HCT116 (cell line): Measurements from ENCODE around the gene TMEM154. TPM values are rescaled to one million over a fixed set of nuclear protein-coding genes. Genes with fewer than 3 reads are reported as not detected.

Source experiments
- ATAC-seq: fragments of 200-7000 bp; cut with Tn5 transposase; 2 replicates; pipeline ENCODE4 v1.9.1; 2020; ENCODE audit warnings: mild to moderate bottlenecking, moderate library complexity
- BruUV-seq: library from RNA; stranded (reverse); fragments of 400-500 nt; replicated peaks from 2 replicates; lab custom pipeline; 2021; lab: Mats Ljungman, UMichigan
- CTCF ChIA-PET: fragments of 300-600 bp; sonication (Branson Sonifier 250); formaldehyde crosslinking; loops from one replicate; lab custom pipeline; 2021; ENCODE audit warnings: antibody characterized with exemption; lab: Charles Lee
- POLR2A ChIA-PET: fragments of 300-600, 350-600 bp; sonication (Branson Sonifier 250); formaldehyde crosslinking; loops from one replicate; lab custom pipeline; 2021; ENCODE audit warnings: antibody characterized with exemption; lab: Charles Lee
- RAD21 ChIA-PET, 2 experiments: fragments of 300-600 bp; sonication (Branson Sonifier 250); formaldehyde crosslinking; loops; one replicate each; lab custom pipeline; 2023; ENCODE audit warnings: low total read pairs in 2 of 2; ENCODE audit not compliant: uncharacterized antibody in 2 of 2, unreplicated experiment in 2 of 2, low non-redundant PET in 1 of 2; lab: Charles Lee
- DNase-seq: peaks from one replicate; pipeline ENCODE4 v3.0.0-alpha.2; 2010; ENCODE audit warnings: low read depth, low spot score
- H2AFZ ChIP-seq: fragments of 200-600 bp; shearing (Covaris generic), sonication (generic); 2 replicates; pipeline ENCODE4 v1.6.1; 2017; ENCODE audit warnings: low read depth, mixed run types, mixed read lengths, antibody characterized with exemption, low read length; ENCODE audit not compliant: poor library complexity, severe bottlenecking
- H3K27ac ChIP-seq: 2 replicates; pipeline ENCODE4 v1.5.1; 2012; ENCODE audit warnings: low read depth, low read length
- H3K27me3 ChIP-seq: fragments of 200-600 bp; sonication (generic); 2 replicates; pipeline ENCODE4 v1.6.1; 2016; ENCODE audit warnings: mixed run types, low read length, mixed read lengths; ENCODE audit not compliant: insufficient read depth
- H3K36me3 ChIP-seq, 2 experiments: fragments of 200-500 bp in 1 of 2; fragments of 200-600 bp in 1 of 2; sonication (Bioruptor generic) in 1 of 2; sonication (generic) in 1 of 2; 2 replicates each; pipeline versions ENCODE4 v1.5.1 to v1.6.1; 2014 to 2016; ENCODE audit warnings: low read length in 2 of 2, inconsistent platforms in 1 of 2, mixed read lengths in 1 of 2, mixed run types in 1 of 2; ENCODE audit not compliant: insufficient read depth in 2 of 2, control insufficient read depth in 1 of 2
- H3K4me1 ChIP-seq, 2 experiments: fragments of 200-600 bp in 1 of 2; sonication (generic) in 1 of 2; 2 replicates each; pipeline versions ENCODE4 v1.5.1 to v1.6.1; 2012 to 2017; ENCODE audit warnings: low read length in 2 of 2, inconsistent platforms in 1 of 2, mild to moderate bottlenecking in 1 of 2, mixed read lengths in 1 of 2, mixed run types in 1 of 2, moderate library complexity in 1 of 2; ENCODE audit not compliant: insufficient read depth in 2 of 2, control insufficient read depth in 1 of 2
- H3K4me2 ChIP-seq: fragments of 200-600 bp; sonication (generic); 2 replicates; pipeline ENCODE4 v1.6.1; 2017; ENCODE audit warnings: mixed run types, low read length, mixed read lengths
- H3K4me3 ChIP-seq, 2 experiments: fragments of 200-600 bp in 1 of 2; sonication (generic) in 1 of 2; replicated peaks in 1 of 2; 2 replicates each; pipeline ENCODE4 v1.5.1; 2011 to 2016; ENCODE audit warnings: low read length in 2 of 2, control low read depth in 1 of 2, low read depth in 1 of 2, mild to moderate bottlenecking in 1 of 2, mixed read lengths in 1 of 2, mixed run types in 1 of 2
- H3K79me2 ChIP-seq: fragments of 200-600 bp; sonication (generic); 2 replicates; pipeline ENCODE4 v1.6.1; 2017; ENCODE audit warnings: mild to moderate bottlenecking, mixed run types, low read length, moderate library complexity, mixed read lengths; ENCODE audit not compliant: insufficient read depth
- H3K9ac ChIP-seq: fragments of 200-600 bp; sonication (generic); 2 replicates; pipeline ENCODE4 v1.6.1; 2016; ENCODE audit warnings: low read length, mixed read lengths
- H3K9me2 ChIP-seq: fragments of 200-600 bp; sonication (generic), shearing (Covaris generic); 2 replicates; pipeline ENCODE4 v1.6.1; 2017; ENCODE audit warnings: mixed run types, mild to moderate bottlenecking, moderate library complexity; ENCODE audit not compliant: insufficient read depth
- H3K9me3 ChIP-seq, 2 experiments: fragments of 200-500 bp in 1 of 2; fragments of 200-600 bp in 1 of 2; sonication (Bioruptor generic) in 1 of 2; sonication (generic) in 1 of 2; 2 replicates each; pipeline ENCODE4 v1.6.1; 2014 to 2017; ENCODE audit warnings: low read length in 2 of 2, mixed read lengths in 2 of 2, inconsistent platforms in 1 of 2, low read depth in 1 of 2, mild to moderate bottlenecking in 1 of 2, mixed run types in 1 of 2, moderate library complexity in 1 of 2; ENCODE audit not compliant: control insufficient read depth in 1 of 2, insufficient read depth in 1 of 2
- H4K20me1 ChIP-seq: fragments of 200-600 bp; sonication (generic), shearing (Covaris generic); 2 replicates; pipeline ENCODE4 v1.6.1; 2017; ENCODE audit warnings: mixed run types, mild to moderate bottlenecking, moderate library complexity; ENCODE audit not compliant: insufficient read depth
- CBX3 ChIP-seq: IDR thresholded peaks from 2 replicates; pipeline ENCODE4 v1.6.1; 2012; ENCODE audit warnings: low read depth
- CEBPB ChIP-seq: IDR thresholded peaks from 2 replicates; pipeline ENCODE4 v1.6.1; 2012; ENCODE audit warnings: low read depth
- EGR1 ChIP-seq: IDR thresholded peaks from 2 replicates; pipeline ENCODE4 v1.6.1; 2012; ENCODE audit warnings: low read depth
- EZH2phosphoT487 ChIP-seq: fragments of 200-600 bp; IDR thresholded peaks from 2 replicates; pipeline ENCODE4 v1.6.1; 2018; ENCODE audit warnings: antibody characterized with exemption, borderline replicate concordance
- FOSL1 ChIP-seq: IDR thresholded peaks from 2 replicates; pipeline ENCODE4 v1.6.1; 2012; ENCODE audit warnings: low read depth
- JUND ChIP-seq: IDR thresholded peaks from 2 replicates; pipeline ENCODE4 v1.6.1; 2012
- POLR2AphosphoS5 ChIP-seq: IDR thresholded peaks from 2 replicates; pipeline ENCODE4 v1.6.1; 2011; ENCODE audit warnings: mild to moderate bottlenecking, low read depth, low read length, moderate library complexity
- SIN3A ChIP-seq: IDR thresholded peaks from 2 replicates; pipeline ENCODE4 v1.6.1; 2012; ENCODE audit warnings: low read depth
- SRF ChIP-seq: IDR thresholded peaks from 2 replicates; pipeline ENCODE4 v1.6.1; 2012; ENCODE audit warnings: low read depth
- TCF7L2 ChIP-seq: IDR thresholded peaks from 2 replicates; pipeline ENCODE4 v1.7.0; 2011; ENCODE audit warnings: borderline replicate concordance, inconsistent platforms; ENCODE audit not compliant: insufficient read depth, insufficient read length; ENCODE audit errors: extremely low read depth
- YY1 ChIP-seq: IDR thresholded peaks from 2 replicates; pipeline ENCODE4 v1.6.1; 2011; ENCODE audit warnings: low read length, low read depth, moderate library complexity, mild to moderate bottlenecking; ENCODE audit not compliant: insufficient replicate concordance; ENCODE audit errors: extremely low read depth
- ZNF274 ChIP-seq: fragments of 200-500 bp; sonication (Bioruptor generic); IDR thresholded peaks from 2 replicates; pipeline ENCODE4 v1.6.1; 2014; ENCODE audit warnings: mild to moderate bottlenecking, low read depth, low read length, inconsistent platforms
- intact Hi-C: fragments of 100-400 bp; cut with micrococcal nuclease; formaldehyde crosslinking; loops from 2 replicates; pipeline ENCODE4 v1.10.0; 2022
- total RNA-seq: library from RNA; stranded (reverse); gene quantifications from one replicate; pipeline ENCODE4 v1.2.1, GENCODE V29; 2021; ENCODE audit not compliant: unreplicated experiment
- TF ChIP-seq, protein P1 (sequence below): IDR thresholded peaks from 2 replicates; pipeline ENCODE4 v1.6.1; 2011; ENCODE audit warnings: mild to moderate bottlenecking, low read length, moderate library complexity; ENCODE audit not compliant: insufficient replicate concordance; ENCODE audit errors: extremely low read depth
- TF ChIP-seq, protein P2 (sequence below): IDR thresholded peaks from 2 replicates; pipeline ENCODE4 v1.6.1; 2012
- TF ChIP-seq, protein P3 (sequence below): IDR thresholded peaks from 2 replicates; pipeline ENCODE4 v1.6.1; 2012; ENCODE audit warnings: low read depth

Gene TMEM154
- total RNA-seq, 1 experiment from 2014 or later, result 2.4 TPM

DNA sequence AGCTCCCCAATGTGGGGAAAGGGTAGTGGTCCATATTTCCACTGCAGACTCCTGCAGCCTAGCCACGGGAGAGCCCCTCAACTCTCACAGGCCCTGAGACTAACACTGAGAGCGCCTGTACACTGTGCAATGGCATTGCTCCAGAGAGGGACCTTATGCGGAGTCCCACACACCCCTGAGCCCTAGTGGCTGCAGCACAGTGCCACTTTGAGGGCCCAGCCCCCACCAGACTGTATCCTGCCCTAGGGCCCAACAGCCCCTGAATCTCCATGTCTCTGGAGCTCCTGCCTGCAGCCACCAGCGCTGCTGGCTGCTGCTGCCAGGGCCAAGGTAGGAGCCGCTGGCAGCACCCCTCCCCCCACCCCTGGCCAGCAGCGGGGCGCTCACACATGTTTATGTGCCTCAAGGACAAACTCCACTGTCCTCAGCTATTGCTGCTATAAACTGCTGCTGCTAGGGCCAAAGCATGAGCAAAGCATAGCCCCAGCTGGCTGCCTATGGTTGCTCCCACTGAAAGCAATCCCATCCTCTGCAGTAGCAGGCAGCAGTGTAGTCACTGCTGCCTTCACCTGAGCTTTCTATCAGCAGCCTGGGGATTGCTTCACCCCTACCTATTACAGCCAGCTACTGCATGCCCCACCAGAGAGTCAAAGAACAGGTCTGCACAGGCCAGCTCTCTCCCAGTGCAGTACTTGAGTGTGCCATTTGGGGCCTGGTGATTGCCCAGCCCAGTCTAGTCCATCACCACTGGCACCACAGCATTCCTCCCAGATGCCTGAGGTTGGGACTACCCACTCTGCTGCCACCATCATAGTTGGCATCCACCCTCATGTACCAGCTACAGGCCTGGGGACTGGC is 24.3 kb downstream of the TMEM154 start:
- intact Hi-C loops, result no loop called here
- Histone ChIP-seq H3K4me1 (no peaks in the 10 kb centered on the region), H3K4me3 (no peak overlapping the region), H4K20me1 (no peaks in the 10 kb centered on the region), H3K9me3 (peaks cover 0 to 6% of the 10 kb centered on the region in 2 experiments; a peak in 1 of 4 replicates), H3K9me2 (no peaks in the 10 kb centered on the region), H3K27me3 (no peaks in the 10 kb centered on the region), H3K36me3 (no peaks in the 10 kb centered on the region), H3K4me2 (no peak overlapping the region), H3K9ac (no peak overlapping the region), H2AFZ (no peak overlapping the region), H3K79me2 (no peaks in the 10 kb centered on the region), H3K27ac (no peak overlapping the region)
- ChIA-PET CTCF (no interaction called here), POLR2A (no interaction called here), RAD21 (no interaction called here)
- no peak for ATAC-seq
- no peak for DNase-seq
- TF ChIP-seq, protein P1, sequence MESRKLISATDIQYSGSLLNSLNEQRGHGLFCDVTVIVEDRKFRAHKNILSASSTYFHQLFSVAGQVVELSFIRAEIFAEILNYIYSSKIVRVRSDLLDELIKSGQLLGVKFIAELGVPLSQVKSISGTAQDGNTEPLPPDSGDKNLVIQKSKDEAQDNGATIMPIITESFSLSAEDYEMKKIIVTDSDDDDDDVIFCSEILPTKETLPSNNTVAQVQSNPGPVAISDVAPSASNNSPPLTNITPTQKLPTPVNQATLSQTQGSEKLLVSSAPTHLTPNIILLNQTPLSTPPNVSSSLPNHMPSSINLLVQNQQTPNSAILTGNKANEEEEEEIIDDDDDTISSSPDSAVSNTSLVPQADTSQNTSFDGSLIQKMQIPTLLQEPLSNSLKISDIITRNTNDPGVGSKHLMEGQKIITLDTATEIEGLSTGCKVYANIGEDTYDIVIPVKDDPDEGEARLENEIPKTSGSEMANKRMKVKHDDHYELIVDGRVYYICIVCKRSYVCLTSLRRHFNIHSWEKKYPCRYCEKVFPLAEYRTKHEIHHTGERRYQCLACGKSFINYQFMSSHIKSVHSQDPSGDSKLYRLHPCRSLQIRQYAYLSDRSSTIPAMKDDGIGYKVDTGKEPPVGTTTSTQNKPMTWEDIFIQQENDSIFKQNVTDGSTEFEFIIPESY, result no peak
- TF ChIP-seq EGR1 (no peak), EZH2phosphoT487 (no peak), CBX3 (no peak), ZNF274 (no peak), FOSL1 (no peak), SRF (no peak), POLR2AphosphoS5 (no peak), YY1 (no peak), TCF7L2 (no peak), SIN3A (no peak), CEBPB (no peak), JUND (no peak)
- TF ChIP-seq, protein P2, sequence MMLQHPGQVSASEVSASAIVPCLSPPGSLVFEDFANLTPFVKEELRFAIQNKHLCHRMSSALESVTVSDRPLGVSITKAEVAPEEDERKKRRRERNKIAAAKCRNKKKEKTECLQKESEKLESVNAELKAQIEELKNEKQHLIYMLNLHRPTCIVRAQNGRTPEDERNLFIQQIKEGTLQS, result no peak
- TF ChIP-seq, protein P3, sequence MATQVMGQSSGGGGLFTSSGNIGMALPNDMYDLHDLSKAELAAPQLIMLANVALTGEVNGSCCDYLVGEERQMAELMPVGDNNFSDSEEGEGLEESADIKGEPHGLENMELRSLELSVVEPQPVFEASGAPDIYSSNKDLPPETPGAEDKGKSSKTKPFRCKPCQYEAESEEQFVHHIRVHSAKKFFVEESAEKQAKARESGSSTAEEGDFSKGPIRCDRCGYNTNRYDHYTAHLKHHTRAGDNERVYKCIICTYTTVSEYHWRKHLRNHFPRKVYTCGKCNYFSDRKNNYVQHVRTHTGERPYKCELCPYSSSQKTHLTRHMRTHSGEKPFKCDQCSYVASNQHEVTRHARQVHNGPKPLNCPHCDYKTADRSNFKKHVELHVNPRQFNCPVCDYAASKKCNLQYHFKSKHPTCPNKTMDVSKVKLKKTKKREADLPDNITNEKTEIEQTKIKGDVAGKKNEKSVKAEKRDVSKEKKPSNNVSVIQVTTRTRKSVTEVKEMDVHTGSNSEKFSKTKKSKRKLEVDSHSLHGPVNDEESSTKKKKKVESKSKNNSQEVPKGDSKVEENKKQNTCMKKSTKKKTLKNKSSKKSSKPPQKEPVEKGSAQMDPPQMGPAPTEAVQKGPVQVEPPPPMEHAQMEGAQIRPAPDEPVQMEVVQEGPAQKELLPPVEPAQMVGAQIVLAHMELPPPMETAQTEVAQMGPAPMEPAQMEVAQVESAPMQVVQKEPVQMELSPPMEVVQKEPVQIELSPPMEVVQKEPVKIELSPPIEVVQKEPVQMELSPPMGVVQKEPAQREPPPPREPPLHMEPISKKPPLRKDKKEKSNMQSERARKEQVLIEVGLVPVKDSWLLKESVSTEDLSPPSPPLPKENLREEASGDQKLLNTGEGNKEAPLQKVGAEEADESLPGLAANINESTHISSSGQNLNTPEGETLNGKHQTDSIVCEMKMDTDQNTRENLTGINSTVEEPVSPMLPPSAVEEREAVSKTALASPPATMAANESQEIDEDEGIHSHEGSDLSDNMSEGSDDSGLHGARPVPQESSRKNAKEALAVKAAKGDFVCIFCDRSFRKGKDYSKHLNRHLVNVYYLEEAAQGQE, result no peak
- BruUV-seq, result no TSS peak
